HG02884 (cell line): ENCODE data around the gene NPR2.

Experiments used
- ATAC-seq: cut with Tn5 transposase; IDR thresholded peaks from one replicate; pipeline ENCODE4 v1.9.1; 2021; ENCODE audit warnings: mild to moderate bottlenecking, moderate library complexity; ENCODE audit not compliant: unreplicated experiment

The NPR2 gene

GRCh38 chr9:35798658-35799374 is 7.4 kb downstream of the NPR2 start:
- no peak for ATAC-seq

GRCh38 chr9:35800530-35800929 is 9.1 kb downstream of the NPR2 start:
- ATAC-seq: no peak

DNA sequence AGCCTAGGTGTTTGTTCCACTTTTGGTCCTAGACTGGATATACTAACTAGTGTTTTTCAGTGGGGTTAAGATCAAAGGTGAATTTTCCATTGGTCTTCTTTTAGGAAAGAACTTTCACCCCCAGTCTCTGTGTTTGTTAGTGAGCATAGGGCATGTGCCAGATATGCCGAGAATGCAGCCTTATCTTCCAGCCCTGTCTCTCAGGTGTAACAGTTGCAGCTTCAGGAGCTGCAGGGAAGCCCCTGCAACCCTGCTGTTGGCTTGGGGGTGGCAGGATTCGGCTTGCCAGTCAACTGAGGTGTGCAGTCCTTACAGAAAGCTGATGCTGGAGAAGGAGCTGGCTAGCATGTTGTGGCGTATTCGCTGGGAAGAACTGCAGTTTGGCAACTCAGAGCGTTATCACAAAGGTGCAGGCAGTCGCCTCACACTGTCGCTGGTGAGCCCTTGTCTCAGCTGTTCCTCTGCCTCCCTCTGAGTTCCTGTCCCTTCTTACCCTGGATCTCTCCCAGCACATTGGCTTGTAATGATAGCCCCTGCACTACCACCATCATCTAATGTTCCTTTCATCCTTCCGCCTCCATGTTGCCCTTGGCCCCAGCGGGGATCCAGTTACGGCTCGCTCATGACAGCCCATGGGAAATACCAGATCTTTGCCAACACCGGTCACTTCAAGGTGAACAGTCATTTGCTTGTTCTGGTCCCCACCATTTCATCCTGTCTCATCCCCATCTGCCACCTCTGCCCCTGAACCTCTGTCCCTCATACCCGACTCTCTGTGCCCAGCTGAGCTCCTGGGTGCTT is 10.1 kb downstream of the NPR2 start:
- no peak for ATAC-seq

DNA sequence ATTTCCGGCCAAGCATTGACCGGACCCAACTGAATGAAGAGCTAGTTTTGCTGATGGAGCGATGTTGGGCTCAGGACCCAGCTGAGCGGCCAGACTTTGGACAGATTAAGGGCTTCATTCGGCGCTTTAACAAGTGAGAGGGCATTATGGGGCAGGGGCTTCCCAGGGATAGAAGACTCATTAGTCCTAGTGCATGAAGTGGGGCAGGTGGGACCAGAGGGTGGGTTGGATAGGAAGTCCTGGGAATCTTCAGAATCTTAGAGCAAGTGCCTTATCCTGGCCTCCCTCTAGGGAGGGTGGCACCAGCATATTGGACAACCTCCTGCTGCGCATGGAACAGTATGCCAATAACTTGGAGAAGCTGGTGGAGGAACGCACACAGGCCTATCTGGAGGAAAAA is 14.7 kb downstream of the NPR2 start:
- ATAC-seq: no peak

DNA sequence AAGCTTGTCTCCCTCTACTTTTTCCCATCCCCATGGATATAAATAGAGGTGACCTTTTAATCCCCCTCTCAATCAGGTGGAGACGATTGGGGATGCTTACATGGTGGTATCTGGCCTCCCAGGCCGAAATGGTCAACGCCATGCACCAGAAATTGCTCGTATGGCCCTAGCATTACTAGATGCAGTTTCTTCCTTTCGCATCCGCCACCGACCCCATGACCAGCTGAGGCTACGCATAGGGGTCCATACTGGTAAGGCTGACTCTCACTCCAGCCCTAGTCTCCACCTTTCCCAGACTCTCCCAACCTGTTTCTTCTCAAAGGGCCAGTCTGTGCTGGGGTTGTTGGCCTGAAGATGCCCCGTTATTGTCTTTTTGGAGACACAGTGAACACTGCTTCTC is 17.0 kb downstream of the NPR2 start:
- no peak for ATAC-seq

DNA sequence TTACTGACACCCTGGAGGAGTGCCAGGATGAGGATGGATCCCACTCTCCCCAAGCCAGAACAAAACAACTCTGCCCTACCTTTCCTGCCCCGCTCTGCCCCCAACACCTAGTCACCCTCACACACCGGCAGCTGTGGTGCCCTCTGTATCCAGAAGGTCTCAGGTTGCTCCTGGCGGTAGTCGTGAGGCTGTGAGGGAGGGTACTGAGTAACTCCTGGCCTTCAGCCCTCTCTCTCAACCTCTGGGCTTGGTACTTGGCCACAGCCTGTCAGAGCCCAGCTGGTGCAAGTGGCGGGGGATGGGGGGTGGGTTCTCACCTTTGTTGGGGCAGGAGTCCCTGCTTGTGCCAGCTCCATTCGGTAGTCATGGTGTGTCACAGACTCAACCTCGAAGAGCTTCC is 18.7 kb downstream of the NPR2 start:
- ATAC-seq: no peak

DNA sequence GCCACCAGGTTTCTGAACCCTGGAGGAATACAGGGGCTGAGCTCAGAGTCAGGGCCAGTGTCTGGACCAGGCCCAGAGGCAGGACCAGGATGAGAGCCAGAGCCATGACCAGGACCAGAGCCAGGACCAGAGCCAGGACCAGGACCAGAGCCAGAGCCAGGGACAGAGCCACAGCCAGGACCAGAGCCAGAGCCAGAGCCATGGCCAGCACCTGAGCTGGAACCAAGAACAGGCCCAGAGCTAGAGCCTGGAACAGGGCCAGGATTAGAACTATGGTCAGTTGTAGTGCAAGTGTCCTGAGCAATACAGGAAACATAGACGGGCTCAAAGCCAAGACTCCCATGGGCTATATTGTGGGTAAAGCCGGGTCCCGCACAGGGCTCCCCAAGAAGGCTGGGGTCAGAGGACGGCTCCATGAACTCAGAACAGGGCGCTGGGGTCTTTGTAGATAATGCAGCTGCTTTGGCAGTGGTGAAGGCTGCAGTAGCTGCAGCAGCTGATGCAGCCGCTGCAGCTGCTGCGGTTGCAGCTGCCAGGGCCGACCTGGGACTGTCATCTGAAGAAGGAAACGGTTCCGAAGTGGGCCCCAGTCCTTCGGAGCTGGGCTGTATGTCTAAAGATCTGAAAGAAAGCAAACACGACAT is 20.1 kb downstream of the NPR2 start:
- ATAC-seq: no peak

GRCh38 chr9:35812025-35812602 is 20.7 kb downstream of the NPR2 start, which contains the start of gene SPAG8:
TSS of gene SPAG8 (minus strand) at chr9:35812262. CDS start at chr9:35812147, 115 bp downstream.
- peak; percentile 57 for ATAC-seq

DNA sequence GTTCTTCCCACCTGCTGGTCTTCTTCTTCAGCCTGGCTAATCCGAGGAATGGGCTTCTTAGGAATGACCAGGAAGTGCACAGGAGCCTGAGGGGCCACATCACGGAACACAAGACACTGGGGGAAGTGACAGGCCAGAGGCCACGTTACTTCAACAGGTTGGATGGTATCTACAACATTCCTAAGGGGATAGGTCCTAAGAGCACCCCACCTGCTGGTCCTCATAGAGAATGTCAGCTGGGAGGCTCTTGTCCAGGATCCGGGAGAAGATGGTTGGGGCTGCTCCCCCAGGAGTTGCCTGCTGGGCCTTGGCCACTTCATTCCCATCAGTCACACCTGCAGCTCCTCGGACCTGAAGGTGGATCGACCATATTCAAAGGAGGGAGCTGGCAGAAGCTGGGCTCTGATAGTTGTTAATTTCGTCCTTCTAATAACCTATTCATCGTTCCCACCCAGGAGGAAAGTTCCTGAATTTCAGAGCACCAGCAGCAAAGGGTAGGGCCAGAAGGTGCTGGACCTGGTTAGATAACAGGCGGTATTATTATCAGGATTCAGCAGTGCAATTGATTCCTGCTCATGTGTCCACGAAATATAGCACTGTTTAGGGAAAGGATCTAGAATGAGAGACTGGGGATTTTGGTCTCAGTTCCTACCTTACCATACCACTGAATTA is 22.2 kb downstream of the NPR2 start:
- no peak for ATAC-seq

- ATAC-seq: peak; percentile 10
These were observed 22.9 kb downstream of the NPR2 start for GRCh38 chr9:35814106-35814840.

DNA sequence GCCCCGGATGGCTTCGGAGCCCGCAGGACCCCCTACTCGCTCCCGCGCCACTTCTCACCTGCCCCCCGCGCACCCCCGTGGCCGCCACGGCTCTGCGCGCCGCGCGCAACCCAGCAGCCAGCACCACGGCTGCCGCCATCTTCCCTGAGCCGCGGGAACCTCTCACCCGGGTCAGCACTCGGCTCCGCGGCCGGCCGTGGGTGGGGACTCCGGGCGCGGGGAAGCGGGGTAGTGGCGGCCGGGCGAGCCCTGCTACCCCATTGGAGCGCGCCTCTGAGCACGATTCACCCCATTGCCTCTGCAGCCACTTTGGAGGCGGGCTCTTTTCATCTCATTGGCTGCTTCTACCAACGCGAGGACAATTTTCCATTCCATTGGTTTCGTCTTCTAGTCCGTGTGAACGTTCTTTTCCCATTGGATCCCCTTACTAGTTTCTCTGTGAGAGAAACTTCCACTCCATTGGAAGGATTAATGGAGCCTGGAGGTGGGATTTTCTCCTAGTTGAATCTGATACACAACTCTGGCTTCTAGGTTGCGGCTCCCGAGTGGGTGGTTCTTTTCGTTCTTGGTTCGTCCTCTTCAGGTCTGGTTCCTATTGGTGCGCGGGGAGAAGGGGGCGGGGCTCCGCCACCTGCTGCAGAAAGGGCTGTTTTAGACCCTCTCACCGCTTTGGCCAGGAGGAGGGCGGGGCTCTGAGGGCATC is 23.6 kb downstream of the NPR2 start, which contains the start of gene HINT2:
HINT2 (minus strand) TSS at position 202 of the 703 bp plus-strand sequence; CDS start at position 139, 63 bp downstream.
- peak; percentile 74 for ATAC-seq

GRCh38 chr9:35816708-35817107 is 25.3 kb downstream of the NPR2 start:
- no peak for ATAC-seq

DNA sequence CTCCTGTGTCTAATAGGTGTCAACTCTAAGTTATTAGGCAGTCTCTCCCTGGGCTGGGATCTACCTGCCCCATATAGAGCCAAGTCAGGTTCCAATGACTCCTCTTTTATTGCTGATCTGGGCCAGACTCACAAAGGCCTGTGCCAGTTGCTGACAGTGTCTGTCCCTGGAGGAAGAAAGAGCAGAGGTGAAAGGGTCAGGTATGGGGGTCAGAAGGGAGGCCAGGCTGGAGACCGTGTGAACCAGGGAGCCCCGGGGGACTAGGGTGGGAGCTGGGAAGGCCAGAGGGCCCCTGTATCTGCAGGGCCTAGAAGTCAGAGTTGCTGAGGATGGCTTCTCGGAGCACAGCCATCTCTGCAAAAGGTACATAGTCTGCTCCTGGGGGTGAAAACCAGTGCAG is 26.9 kb downstream of the NPR2 start:
- ATAC-seq: no peak

GRCh38 chr9:35820076-35820475 is 28.7 kb downstream of the NPR2 start:
- no peak for ATAC-seq

- ATAC-seq: no peak
These were observed 31.5 kb downstream of the NPR2 start for GRCh38 chr9:35822926-35823325.

- ATAC-seq: no peak
These were observed 34.8 kb downstream of the NPR2 start for GRCh38 chr9:35826071-35826701.

- no peak for ATAC-seq
These were observed 36.1 kb downstream of the NPR2 start for GRCh38 chr9:35827486-35827885.

DNA sequence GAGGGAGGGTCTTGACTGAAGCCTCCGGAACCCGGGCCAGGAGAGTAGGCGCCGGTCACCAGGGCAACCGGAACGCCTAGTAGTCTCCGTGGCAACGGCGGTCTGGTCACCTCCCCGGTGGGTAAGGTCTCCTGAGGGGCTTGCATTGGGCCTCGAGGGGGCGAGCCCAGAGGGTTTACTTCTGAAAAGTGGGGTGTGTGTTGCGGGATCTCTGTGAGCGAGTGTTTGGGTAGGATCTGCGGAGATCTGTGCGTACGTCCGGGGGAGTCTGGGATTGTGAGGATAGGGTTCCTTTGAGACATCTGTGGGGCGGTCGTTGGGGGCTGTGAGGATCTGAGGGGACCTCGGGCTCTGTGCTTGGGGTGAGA is 37.3 kb downstream of the NPR2 start, which contains the start of gene FAM221B:
FAM221B (minus strand) TSS at position 17 of the 368 bp plus-strand sequence. CDS start 2,571 bp downstream, outside the sequence.
- ATAC-seq: peak; percentile 16
